ENCODE data around the gene KLRB1. TPM values are rescaled to one million over a fixed set of nuclear protein-coding genes. Genes with fewer than 3 reads are reported as not detected.
"Not testable (repeated sequence)": the region's sequence is repeated elsewhere in the genome, so short reads cannot be mapped to it uniquely, and the experiment has no call there.

The KLRB1 gene
- total RNA-seq, 1 experiment from 2014 or later = not detected

GRCh38 chr12:9619411-9620179 lies 11.9 kb upstream of the KLRB1 start:
- intact Hi-C loops (cut with micrococcal nuclease) = no loop called here
- no peaks in the 10 kb centered on the region for H3K4me1 Mint-ChIP-seq (ENCODE audit: insufficient read depth, unreplicated experiment)
- CTCF ChIA-PET = interaction anchor here (0.6 kb wide), 1 partner anchor 600 kb away, joined by 3 read pairs; no protein-coding TSS in a partner anchor
- TF ChIP-seq CTCF (IDR thresholded peaks at IDR 0.05; ENCODE audit: unreplicated experiment) = no peak
- no peak overlapping the region for H3K4me3 Mint-ChIP-seq (ENCODE audit: unreplicated experiment)
- H3K27me3 Mint-ChIP-seq (ENCODE audit: insufficient read depth, unreplicated experiment) = no peaks in the 10 kb centered on the region
- POLR2A ChIA-PET = no interaction called here
- H3K9me3 Mint-ChIP-seq (ENCODE audit: unreplicated experiment) = no peaks in the 10 kb centered on the region
- H3K36me3 Mint-ChIP-seq (ENCODE audit: insufficient read depth, unreplicated experiment) = no peaks in the 10 kb centered on the region
- BruUV-seq (replicated peaks) = no TSS peak
- DNase-seq (ENCODE audit: unreplicated experiment) = no peak
- no peak overlapping the region for H3K27ac Mint-ChIP-seq (ENCODE audit: low read depth, unreplicated experiment)

GRCh38 chr12:9618906-9619305 lies 11.2 kb upstream of the KLRB1 start:
- DNase-seq (ENCODE audit: unreplicated experiment); H3K9me3 Mint-ChIP-seq (ENCODE audit: unreplicated experiment); H3K27ac Mint-ChIP-seq (ENCODE audit: low read depth, unreplicated experiment); H3K27me3 Mint-ChIP-seq (ENCODE audit: insufficient read depth, unreplicated experiment); BruUV-seq (replicated peaks); H3K36me3 Mint-ChIP-seq (ENCODE audit: insufficient read depth, unreplicated experiment); POLR2A ChIA-PET; H3K4me1 Mint-ChIP-seq (ENCODE audit: insufficient read depth, unreplicated experiment); H3K4me3 Mint-ChIP-seq (ENCODE audit: unreplicated experiment); CTCF ChIA-PET; intact Hi-C loops (cut with micrococcal nuclease): not testable (repeated sequence)

GRCh38 chr12:9617124-9617523 lies 9.4 kb upstream of the KLRB1 start:
- Mint-ChIP-seq H3K4me3 (ENCODE audit: unreplicated experiment) (no peak overlapping the region), H3K27me3 (ENCODE audit: insufficient read depth, unreplicated experiment) (no peaks in the 10 kb centered on the region), H3K27ac (ENCODE audit: low read depth, unreplicated experiment) (no peak overlapping the region), H3K36me3 (ENCODE audit: insufficient read depth, unreplicated experiment) (peaks cover under 1% of the 10 kb centered on the region), H3K4me1 (ENCODE audit: insufficient read depth, unreplicated experiment) (no peaks in the 10 kb centered on the region), H3K9me3 (ENCODE audit: unreplicated experiment) (no peaks in the 10 kb centered on the region)
- intact Hi-C loops (cut with micrococcal nuclease) = no loop called here
- DNase-seq (ENCODE audit: unreplicated experiment) = no peak
- no peak for TF ChIP-seq CTCF (IDR thresholded peaks at IDR 0.05; ENCODE audit: unreplicated experiment)
- POLR2A ChIA-PET = no interaction called here
- BruUV-seq (replicated peaks) = no TSS peak
- CTCF ChIA-PET = interaction anchor here (0.6 to 1.1 kb wide), 3 partner anchors 17 to 1710 kb away, joined by 3 to 5 read pairs (median 3); no protein-coding TSS in a partner anchor

GRCh38 chr12:9615420-9616136 lies 7.9 kb upstream of the KLRB1 start:
- ChIA-PET CTCF (no interaction called here), POLR2A (no interaction called here)
- Mint-ChIP-seq H3K27me3 (ENCODE audit: insufficient read depth, unreplicated experiment) (no peaks in the 10 kb centered on the region), H3K9me3 (ENCODE audit: unreplicated experiment) (no peaks in the 10 kb centered on the region), H3K4me1 (ENCODE audit: insufficient read depth, unreplicated experiment) (no peaks in the 10 kb centered on the region), H3K4me3 (ENCODE audit: unreplicated experiment) (no peak overlapping the region), H3K36me3 (ENCODE audit: insufficient read depth, unreplicated experiment) (peaks cover 4% of the 10 kb centered on the region), H3K27ac (ENCODE audit: low read depth, unreplicated experiment) (no peak overlapping the region)
- TF ChIP-seq CTCF (IDR thresholded peaks at IDR 0.05; ENCODE audit: unreplicated experiment) = no peak
- no peak for DNase-seq (ENCODE audit: unreplicated experiment)
- BruUV-seq (replicated peaks) = no TSS peak
- intact Hi-C loops (cut with micrococcal nuclease) = no loop called here

GRCh38 chr12:9610606-9611005 lies 2.9 kb upstream of the KLRB1 start:
- POLR2A ChIA-PET; H3K36me3 Mint-ChIP-seq (ENCODE audit: insufficient read depth, unreplicated experiment); H3K27me3 Mint-ChIP-seq (ENCODE audit: insufficient read depth, unreplicated experiment); intact Hi-C loops (cut with micrococcal nuclease); CTCF ChIA-PET; H3K27ac Mint-ChIP-seq (ENCODE audit: low read depth, unreplicated experiment); H3K4me3 Mint-ChIP-seq (ENCODE audit: unreplicated experiment); DNase-seq (ENCODE audit: unreplicated experiment); H3K9me3 Mint-ChIP-seq (ENCODE audit: unreplicated experiment); BruUV-seq (replicated peaks); H3K4me1 Mint-ChIP-seq (ENCODE audit: insufficient read depth, unreplicated experiment): not testable (repeated sequence)

Measured in MCF 10A (cell line).